H1 (cell line): Measurements from ENCODE around the gene KLF9. TPM values are rescaled to one million over a fixed set of nuclear protein-coding genes. Genes with fewer than 3 reads are reported as not detected.

ENCODE experiments used
- CTCF ChIA-PET: fragments of 300-600 bp; sonication (Branson Sonifier 250); formaldehyde crosslinking; loops from one replicate; lab custom pipeline; 2021; ENCODE audit not compliant: partially characterized antibody; lab: Charles Lee
- POLR2A ChIA-PET: fragments of 300-600 bp; sonication (Branson Sonifier 250); formaldehyde crosslinking; loops from one replicate; lab custom pipeline; 2021; ENCODE audit warnings: inconsistent platforms; ENCODE audit not compliant: partially characterized antibody; lab: Charles Lee
- DNase-seq, 2 experiments: peaks; one replicate each; pipeline versions ENCODE4 v3.0.0 to v3.0.0-alpha.2; 2010 to 2022; ENCODE audit warnings: low spot score in 2 of 2, low read depth in 1 of 2, mixed read lengths in 1 of 2
- FAIRE-seq: peaks from 2 replicates; lab custom pipeline; 2011; peaks lifted over from hg19 to GRCh38; lab: Jason Lieb, UNC
- H2AFZ ChIP-seq: 2 replicates; pipeline ENCODE4 v1.8.1; 2012; ENCODE audit warnings: low read length, inconsistent platforms
- H2AK5ac ChIP-seq: 2 replicates; pipeline ENCODE4 v1.6.1; 2013; ENCODE audit warnings: low read depth, low read length
- H2BK120ac ChIP-seq: replicated peaks from 2 replicates; pipeline ENCODE3; 2013; ENCODE audit warnings: low read depth, low read length, inconsistent platforms
- H2BK12ac ChIP-seq: 2 replicates; pipeline ENCODE4 v1.6.1; 2013; ENCODE audit warnings: low read depth, low read length
- H2BK15ac ChIP-seq: 2 replicates; pipeline ENCODE4 v1.6.1; 2013; ENCODE audit warnings: low read length
- H2BK20ac ChIP-seq: 2 replicates; pipeline ENCODE4 v1.6.1; 2013; ENCODE audit warnings: low read length
- H2BK5ac ChIP-seq: 2 replicates; pipeline ENCODE4 v1.6.1; 2013; ENCODE audit warnings: low read depth, low read length
- H3K14ac ChIP-seq: 2 replicates; pipeline ENCODE4 v1.6.1; 2013; ENCODE audit warnings: inconsistent platforms; ENCODE audit not compliant: insufficient read length
- H3K18ac ChIP-seq: 2 replicates; pipeline ENCODE4 v1.6.1; 2013; ENCODE audit warnings: low read length; ENCODE audit errors: extremely low read depth
- H3K23ac ChIP-seq: 2 replicates; pipeline ENCODE4 v1.6.1; 2013; ENCODE audit warnings: inconsistent platforms; ENCODE audit not compliant: insufficient read length
- H3K23me2 ChIP-seq: 2 replicates; pipeline ENCODE4 v1.6.1; 2013; ENCODE audit warnings: low read depth, low read length
- H3K27ac ChIP-seq: 2 replicates; pipeline ENCODE4 v1.6.1; 2011; ENCODE audit warnings: low read depth, low read length, inconsistent platforms
- H3K27me3 ChIP-seq, 4 experiments: replicated peaks in 1 of 4; 1 replicate in 1 of 4; 2 replicates in 3 of 4; pipeline versions ENCODE4 v1.6.1 to v1.8.1; 2011 to 2013; ENCODE audit warnings: low read length in 3 of 4, mild to moderate bottlenecking in 3 of 4, inconsistent platforms in 2 of 4, mixed read lengths in 2 of 4, moderate library complexity in 1 of 4; ENCODE audit not compliant: control insufficient read depth in 3 of 4, insufficient read depth in 3 of 4; ENCODE audit errors: extremely low read depth in 1 of 4
- H3K36me3 ChIP-seq, 4 experiments: 2 replicates each; pipeline versions ENCODE4 v1.6.1 to v1.8.1; 2011 to 2013; ENCODE audit warnings: mild to moderate bottlenecking in 4 of 4, low read length in 3 of 4, moderate library complexity in 2 of 4, control low read depth in 1 of 4, inconsistent platforms in 1 of 4; ENCODE audit not compliant: insufficient read depth in 4 of 4, control insufficient read depth in 2 of 4
- H3K4ac ChIP-seq: replicated peaks from 2 replicates; pipeline ENCODE3; 2013; ENCODE audit warnings: low read length, low read depth, mixed read lengths, inconsistent platforms; ENCODE audit not compliant: insufficient read length
- H3K4me1 ChIP-seq, 4 experiments: replicated peaks in 1 of 4; 1 replicate in 1 of 4; 2 replicates in 3 of 4; pipeline versions ENCODE4 v1.6.1 to v1.8.1; 2011 to 2013; ENCODE audit warnings: low read length in 3 of 4, inconsistent platforms in 2 of 4, mixed read lengths in 1 of 4; ENCODE audit not compliant: insufficient read depth in 4 of 4, control insufficient read depth in 3 of 4
- H3K4me2 ChIP-seq, 2 experiments: 2 replicates each; pipeline versions ENCODE4 v1.6.1 to v1.8.1; 2011 to 2013; ENCODE audit warnings: low read depth in 2 of 2, low read length in 2 of 2, control low read depth in 1 of 2, inconsistent platforms in 1 of 2, mild to moderate bottlenecking in 1 of 2; ENCODE audit not compliant: insufficient read depth in 1 of 2
- H3K4me3 ChIP-seq, 4 experiments: fragments of 200-600, 300-600 bp in 1 of 4; sonication (generic), shearing (Covaris generic), sonication (Bioruptor Twin) in 1 of 4; 2 replicates each; pipeline versions ENCODE4 v1.5.1 to v1.8.1; 2011 to 2016; ENCODE audit warnings: low read length in 4 of 4, low read depth in 3 of 4, control low read depth in 2 of 4, inconsistent platforms in 2 of 4, mild to moderate bottlenecking in 2 of 4, mixed read lengths in 1 of 4, moderate library complexity in 1 of 4; ENCODE audit not compliant: insufficient read depth in 2 of 4; ENCODE audit errors: extremely low read depth in 1 of 4
- H3K56ac ChIP-seq: replicated peaks from 2 replicates; pipeline ENCODE3; 2013; ENCODE audit warnings: low read depth, mild to moderate bottlenecking, mixed read lengths, low read length, inconsistent platforms; ENCODE audit not compliant: insufficient read length
- H3K79me1 ChIP-seq: 2 replicates; pipeline ENCODE4 v1.6.1; 2013; ENCODE audit warnings: low read depth, low read length, control low read depth
- H3K79me2 ChIP-seq, 2 experiments: 2 replicates each; pipeline versions ENCODE4 v1.6.1 to v1.8.1; 2012 to 2013; ENCODE audit warnings: low read length in 2 of 2, mild to moderate bottlenecking in 2 of 2, inconsistent platforms in 1 of 2; ENCODE audit not compliant: insufficient read depth in 2 of 2, control insufficient read depth in 1 of 2
- H3K9ac ChIP-seq, 4 experiments: replicated peaks in 1 of 4; 1 replicate in 1 of 4; 2 replicates in 3 of 4; pipeline versions ENCODE4 v1.6.1 to v1.8.1; 2011 to 2013; ENCODE audit warnings: low read depth in 3 of 4, low read length in 3 of 4, control low read depth in 2 of 4, mild to moderate bottlenecking in 2 of 4, moderate library complexity in 2 of 4, inconsistent platforms in 1 of 4; ENCODE audit errors: extremely low read depth in 1 of 4
- H3K9me3 ChIP-seq, 2 experiments: 2 replicates each; pipeline versions ENCODE4 v1.6.1 to v1.8.1; 2012 to 2013; ENCODE audit warnings: mild to moderate bottlenecking in 2 of 2, moderate library complexity in 2 of 2, control low read depth in 1 of 2, inconsistent platforms in 1 of 2, low read depth in 1 of 2, low read length in 1 of 2, mixed read lengths in 1 of 2; ENCODE audit not compliant: insufficient read depth in 2 of 2
- H4K20me1 ChIP-seq, 2 experiments: replicated peaks in 1 of 2; 2 replicates each; pipeline versions ENCODE3 to v1.8.1; 2011 to 2013; ENCODE audit warnings: inconsistent platforms in 2 of 2, low read length in 2 of 2, mild to moderate bottlenecking in 1 of 2; ENCODE audit not compliant: insufficient read depth in 2 of 2, control insufficient read depth in 1 of 2
- H4K5ac ChIP-seq: 2 replicates; pipeline ENCODE4 v1.6.1; 2013; ENCODE audit warnings: low read length, low read depth, mixed read lengths, inconsistent platforms; ENCODE audit not compliant: insufficient read length
- H4K8ac ChIP-seq: 2 replicates; pipeline ENCODE4 v1.8.0; 2013; ENCODE audit warnings: mild to moderate bottlenecking, moderate library complexity, low read length, inconsistent platforms; ENCODE audit not compliant: insufficient read depth; ENCODE audit errors: extremely low read depth
- H4K91ac ChIP-seq: replicated peaks from 2 replicates; pipeline ENCODE3; 2013; ENCODE audit warnings: low read length, mixed read lengths, inconsistent platforms; ENCODE audit not compliant: insufficient read length
- ASH2L ChIP-seq: fragments of 200-600, 300-600 bp; sonication (generic); IDR thresholded peaks from one replicate; pipeline ENCODE4 v1.7.1; 2017; ENCODE audit warnings: low read length
- CBX8 ChIP-seq: fragments of 300-800, 300-1000 bp; sonication (generic); IDR thresholded peaks from 2 replicates; pipeline ENCODE4 v1.7.1; 2016; ENCODE audit warnings: low read depth, low read length, borderline replicate concordance
- CEBPB ChIP-seq: IDR thresholded peaks from 2 replicates; pipeline ENCODE4 v1.6.1; 2012; ENCODE audit warnings: low read depth, low read length
- CTBP2 ChIP-seq: IDR thresholded peaks from 2 replicates; pipeline ENCODE4 v1.7.0; 2011; ENCODE audit warnings: borderline replicate concordance, mild to moderate bottlenecking, moderate library complexity, mixed read lengths, low read length; ENCODE audit not compliant: insufficient read depth, insufficient read length
- GABPA ChIP-seq: IDR thresholded peaks from 2 replicates; pipeline ENCODE4 v1.6.1; 2011; ENCODE audit warnings: mild to moderate bottlenecking, low read length, moderate library complexity, borderline replicate concordance; ENCODE audit not compliant: insufficient read depth
- HDAC2 ChIP-seq, 2 experiments: fragments of 300-600 bp in 1 of 2; sonication (generic) in 1 of 2; IDR thresholded peaks; 2 replicates each; pipeline ENCODE4 v1.6.1; 2011 to 2012; ENCODE audit warnings: low read depth in 2 of 2, low read length in 2 of 2, mild to moderate bottlenecking in 2 of 2, moderate library complexity in 2 of 2, borderline replicate concordance in 1 of 2, inconsistent platforms in 1 of 2
- KDM4A ChIP-seq: IDR thresholded peaks from one replicate; pipeline ENCODE4 v1.7.1; 2012; ENCODE audit warnings: low read depth, mild to moderate bottlenecking, moderate library complexity, low read length, inconsistent platforms; ENCODE audit not compliant: severe bottlenecking
- KDM5A ChIP-seq: fragments of 200-600 bp; IDR thresholded peaks from 2 replicates; pipeline ENCODE4 v1.7.1; 2012; ENCODE audit warnings: mild to moderate bottlenecking, low read length, inconsistent platforms, mixed read lengths
- RNF2 ChIP-seq: fragments of 200-900, 300-1000 bp; sonication (generic); IDR thresholded peaks from 2 replicates; pipeline ENCODE4 v1.7.1; 2016; ENCODE audit warnings: borderline replicate concordance, low read depth, mild to moderate bottlenecking, antibody characterized with exemption, low read length; ENCODE audit not compliant: poor library complexity, severe bottlenecking; ENCODE audit errors: missing control alignments
- SAP30 ChIP-seq: fragments of 300-600 bp; sonication (generic); IDR thresholded peaks from 2 replicates; pipeline ENCODE4 v1.7.1; 2012; ENCODE audit warnings: low read length, moderate library complexity, mild to moderate bottlenecking, inconsistent platforms; ENCODE audit not compliant: insufficient read depth, insufficient replicate concordance
- SP2 ChIP-seq: IDR thresholded peaks from 2 replicates; pipeline ENCODE4 v1.6.1; 2012; ENCODE audit warnings: mild to moderate bottlenecking, low read length, inconsistent platforms
- TBP ChIP-seq: IDR thresholded peaks from 2 replicates; pipeline ENCODE4 v1.6.1; 2011; ENCODE audit warnings: low read depth, low read length, improper control_type of control experiment
- WGBS, 2 experiments: shearing (Covaris generic) in 1 of 2; methylation state at CpG; one replicate each; pipeline versions ENCODE4 v1.1.6 to v1.1.7; 2013 to 2015; ENCODE audit warnings: low lambda C conversion rate in 2 of 2, mixed read lengths in 2 of 2, inconsistent platforms in 1 of 2, low coverage in 1 of 2, missing lambda C conversion rate in 1 of 2; ENCODE audit not compliant: insufficient replicate concordance in 2 of 2, insufficient coverage in 1 of 2, insufficient read length in 1 of 2; ENCODE audit errors: extremely low coverage in 1 of 2, missing lambda C conversion rate in 1 of 2; 5-methylcytosine and 5-hydroxymethylcytosine counted together
- polyA plus RNA-seq, 7 experiments: library from polyadenylated mRNA; depleted of rRNA in 3 of 7; stranded (reverse) in 5 of 7; unstranded in 2 of 7; fragments of >200 nt in 5 of 7; fragments of 200-250 nt in 2 of 7; gene quantifications; 1 replicate in 5 of 7; 2 replicates in 1 of 7; 4 replicates in 1 of 7; pipeline versions ENCODE4 v1.2.1 to v1.2.3, GENCODE V29; 2011 to 2013; ENCODE audit warnings: missing spikeins in 2 of 7, mixed read lengths in 2 of 7
- total RNA-seq: library from RNA; stranded (reverse); fragmentation: NEBNext Ultra II Directional; extraction: Animal tissue kit (Norgen Biotek cat#: 25700); gene quantifications from 2 replicates; pipeline ENCODE4 v1.2.1, GENCODE V29; 2021

Gene KLF9
- total and polyA plus RNA-seq, 2 of the 8 experiments (the other 6 are each of a cell fraction or from before 2014, with no cell fraction given): 0.47 to 0.82 TPM

DNA sequence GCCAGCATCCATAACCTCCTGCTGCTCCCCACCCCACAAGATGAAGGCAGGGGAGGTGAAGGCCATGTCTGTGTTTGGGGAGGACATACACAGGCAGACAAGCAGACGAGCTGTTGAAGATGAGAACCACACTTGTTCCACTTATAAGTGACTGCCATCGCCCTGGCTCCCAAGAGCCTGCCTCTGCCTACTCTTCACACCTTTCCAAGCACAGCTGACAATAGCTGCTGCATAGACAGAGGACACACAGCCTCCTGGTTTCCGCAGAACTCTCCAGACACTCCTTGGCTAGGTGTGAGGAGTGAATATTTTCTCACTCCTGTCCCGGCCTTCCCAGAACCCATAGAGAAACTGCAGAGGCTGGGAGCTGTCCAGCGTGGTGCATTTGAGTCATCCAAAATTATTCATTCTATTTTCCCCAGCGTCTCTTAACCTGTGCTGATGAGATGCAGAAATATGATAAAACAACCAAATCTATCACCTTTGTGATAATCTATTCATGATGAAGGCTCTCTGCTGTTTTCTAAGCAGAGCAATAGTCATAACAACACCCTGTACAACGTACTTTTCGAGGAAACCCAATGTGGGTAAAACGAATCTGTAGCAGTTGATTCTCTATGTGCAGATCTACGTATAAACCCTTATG, 24.7 kb downstream of the KLF9 start:
- Histone ChIP-seq H2BK5ac (no peak overlapping the region), H3K18ac (no peak overlapping the region), H2BK12ac (no peak overlapping the region), H3K56ac (no peak overlapping the region), H3K36me3 (no peaks in the 10 kb centered on the region), H2BK120ac (no peak overlapping the region), H3K4me3 (no peak overlapping the region), H3K4me2 (no peak overlapping the region), H2AFZ (no peak overlapping the region), H4K20me1 (no peaks in the 10 kb centered on the region), H2BK20ac (no peak overlapping the region), H3K27ac (no peak overlapping the region), H3K79me2 (no peaks in the 10 kb centered on the region), H3K79me1 (no peaks in the 10 kb centered on the region), H3K23me2 (no peaks in the 10 kb centered on the region), H3K4ac (no peak overlapping the region), H3K9me3 (no peaks in the 10 kb centered on the region), H3K14ac (no peak overlapping the region), H3K23ac (no peak overlapping the region), H4K8ac (no peak overlapping the region), H3K4me1 (peaks cover 0 to 5% (median 0%) of the 10 kb centered on the region in 4 experiments; a peak in 2 of 7 replicates), H2BK15ac (no peak overlapping the region), H2AK5ac (no peak overlapping the region), H4K91ac (no peak overlapping the region), H3K27me3 (no peaks in the 10 kb centered on the region), H4K5ac (no peak overlapping the region), H3K9ac (no peak overlapping the region)
- 84% methylated on average over 10 of the region's 10 CpGs; no CpG with 5 or more reads in 1 of the 2 experiments for WGBS, 2 experiments
- DNase-seq: no peak
- CTCF ChIA-PET: interaction anchor here (1.0 to 3.4 kb wide), 5 partner anchors 11 to 95 kb away, joined by 4 to 18 read pairs (median 4); no protein-coding TSS in a partner anchor
- no peak for FAIRE-seq
- POLR2A ChIA-PET: no interaction called here
- no peak for TF ChIP-seq TBP
- TF ChIP-seq GABPA: no peak
- TF ChIP-seq KDM4A: no peak
- TF ChIP-seq SP2: no peak
- TF ChIP-seq SAP30: no peak
- no peak for TF ChIP-seq ASH2L
- TF ChIP-seq HDAC2 (IDR thresholded peaks at IDR 0.05; ENCODE audit: borderline replicate concordance in 1 of 2, low read depth in 2 of 2, low read length in 2 of 2): no peak
- TF ChIP-seq RNF2: no peak
- no peak for TF ChIP-seq KDM5A
- no peak for TF ChIP-seq CEBPB
- no peak for TF ChIP-seq CBX8
- TF ChIP-seq CTBP2: no peak
